GM13976 (cell line): ENCODE results near the gene POLR3E.

Experiments
- DNase-seq: peaks from one replicate; pipeline ENCODE4 v3.0.0; 2012; ENCODE audit warnings: low spot score
- CTCF ChIP-seq: IDR thresholded peaks from 2 replicates; pipeline ENCODE4 v1.5.1; 2012; ENCODE audit warnings: borderline replicate concordance, mild to moderate bottlenecking; ENCODE audit not compliant: insufficient read depth; ENCODE audit errors: extremely low read depth, missing control alignments, control extremely low read depth
- in situ Hi-C: fragments of 300-500 bp; cut with MboI; formaldehyde crosslinking; loops from one replicate; pipeline ENCODE4 v1.12.0; 2022; ENCODE audit warnings: low sequenced_read_pairs, mixed read lengths, inconsistent platforms; ENCODE audit not compliant: unreplicated experiment

The POLR3E gene

GRCh38 chr16:22324787-22325597, 27.8 kb downstream of the POLR3E start:
- no peak for DNase-seq
- in situ Hi-C loops = loop anchor here (10.0 to 25.0 kb wide), 2 partner anchors 1020 to 1138 kb away; no protein-coding TSS in a partner anchor
- TF ChIP-seq CTCF = no peak

- no peak for TF ChIP-seq CTCF
- in situ Hi-C loops = loop anchor here (10.0 to 25.0 kb wide), 2 partner anchors 1021 to 1138 kb away; no protein-coding TSS in a partner anchor
Measured at GRCh38 chr16:22325598-22326368, 28.6 kb downstream of the POLR3E start.

GRCh38 chr16:22326369-22326652, 29.1 kb downstream of the POLR3E start:
- in situ Hi-C loops = loop anchor here (10.0 to 25.0 kb wide), 2 partner anchors 1022 to 1139 kb away; no protein-coding TSS in a partner anchor
- no peak for TF ChIP-seq CTCF
- DNase-seq = no peak

More at GRCh38 chr16:22325598-22326368, 28.6 kb downstream of the POLR3E start:
- DNase-seq = no peak

GRCh38 chr16:22326771-22327445, 29.7 kb downstream of the POLR3E start:
- in situ Hi-C loops = loop anchor here (10.0 to 25.0 kb wide), 2 partner anchors 1022 to 1140 kb away; no protein-coding TSS in a partner anchor
- DNase-seq = no peak
- TF ChIP-seq CTCF = no peak

- TF ChIP-seq CTCF = no peak
- in situ Hi-C loops = loop anchor here (10.0 to 25.0 kb wide), 2 partner anchors 1023 to 1140 kb away; no protein-coding TSS in a partner anchor
- no peak for DNase-seq
Measured at GRCh38 chr16:22327446-22327775, 30.2 kb downstream of the POLR3E start.

- in situ Hi-C loops = loop anchor here (10.0 to 25.0 kb wide), 2 partner anchors 1023 to 1141 kb away; no protein-coding TSS in a partner anchor
- DNase-seq = no peak
- no peak for TF ChIP-seq CTCF
Measured at GRCh38 chr16:22328081-22328725, 31.0 kb downstream of the POLR3E start.
